Ishikawa (cell line): ENCODE measurements around the gene DNM2.
A peak's percentile ranks its signal among the peaks of the same experiment; 100 is the strongest.

Source experiments
- CEBPB ChIP-seq: IDR thresholded peaks from 2 replicates; pipeline ENCODE4 v1.6.1; 2012
- CREB1 ChIP-seq: IDR thresholded peaks from 2 replicates; pipeline ENCODE4 v1.6.1; 2012; ENCODE audit warnings: low read depth
- EGR1 ChIP-seq: IDR thresholded peaks from 2 replicates; pipeline ENCODE4 v1.6.1; 2012
- EP300 ChIP-seq: IDR thresholded peaks from 2 replicates; pipeline ENCODE4 v1.6.1; 2012; ENCODE audit warnings: borderline replicate concordance
- FOXM1 ChIP-seq: IDR thresholded peaks from 2 replicates; pipeline ENCODE4 v1.6.1; 2012; ENCODE audit warnings: low read depth, borderline replicate concordance
- MAX ChIP-seq: IDR thresholded peaks from 2 replicates; pipeline ENCODE4 v1.6.1; 2012
- NFIC ChIP-seq: IDR thresholded peaks from 2 replicates; pipeline ENCODE4 v1.6.1; 2012
- RAD21 ChIP-seq: IDR thresholded peaks from 2 replicates; pipeline ENCODE4 v1.6.1; 2012; ENCODE audit warnings: low read depth
- REST ChIP-seq: IDR thresholded peaks from 2 replicates; pipeline ENCODE4 v1.6.1; 2012; ENCODE audit warnings: low read depth, mild to moderate bottlenecking
- TAF1 ChIP-seq: IDR thresholded peaks from 2 replicates; pipeline ENCODE4 v1.6.1; 2012; ENCODE audit warnings: low read depth, mild to moderate bottlenecking
- TCF12 ChIP-seq: IDR thresholded peaks from 2 replicates; pipeline ENCODE4 v1.6.1; 2012; ENCODE audit warnings: low read depth
- TEAD4 ChIP-seq: IDR thresholded peaks from 2 replicates; pipeline ENCODE4 v1.6.1; 2012
- USF1 ChIP-seq: IDR thresholded peaks from 2 replicates; pipeline ENCODE4 v1.6.1; 2012
- YY1 ChIP-seq: IDR thresholded peaks from 2 replicates; pipeline ENCODE4 v1.6.1; 2012; ENCODE audit warnings: low read depth
- ZBTB7A ChIP-seq: IDR thresholded peaks from 2 replicates; pipeline ENCODE4 v1.6.1; 2012; ENCODE audit warnings: low read depth

DNM2 gene

GRCh38 chr19:10871711-10872545, 154.0 kb downstream of the DNM2 start:
- TF ChIP-seq ZBTB7A = peak; percentile 83
- TF ChIP-seq MAX = peak; percentile 49; the same call in 1 of the 2 replicates
- TF ChIP-seq EGR1 = peak; percentile 82
- TF ChIP-seq CREB1 = no peak

- TF ChIP-seq TEAD4 = no peak
- TF ChIP-seq MAX = peak; percentile 19; the same call in 1 of the 2 replicates
- TF ChIP-seq YY1 = no peak
Observed at GRCh38 chr19:10872546-10873107, 154.7 kb downstream of the DNM2 start.

GRCh38 chr19:10874024-10874423, 156.1 kb downstream of the DNM2 start:
- TF ChIP-seq NFIC (no peak), TCF12 (no peak), USF1 (no peak), FOXM1 (no peak), YY1 (no peak), MAX (no peak), TAF1 (no peak), RAD21 (no peak), EGR1 (no peak), ZBTB7A (no peak), REST (no peak), CREB1 (no peak), CEBPB (no peak), TEAD4 (no peak), EP300 (no peak)

- TF ChIP-seq CREB1 = no peak
- TF ChIP-seq ZBTB7A = no peak
- no peak for TF ChIP-seq FOXM1
- TF ChIP-seq YY1 = no peak
- TF ChIP-seq RAD21 = no peak
- TF ChIP-seq TAF1 = no peak
- no peak for TF ChIP-seq USF1
- no peak for TF ChIP-seq CEBPB
- no peak for TF ChIP-seq MAX
- no peak for TF ChIP-seq EGR1
- no peak for TF ChIP-seq REST
- TF ChIP-seq EP300 = no peak
- no peak for TF ChIP-seq TCF12
- TF ChIP-seq TEAD4 = no peak
- TF ChIP-seq NFIC = no peak
Observed at GRCh38 chr19:10876459-10877240, 158.8 kb downstream of the DNM2 start.

- TF ChIP-seq RAD21 (no peak), NFIC (no peak), CREB1 (no peak), USF1 (no peak), TAF1 (no peak), CEBPB (no peak)
Observed at GRCh38 chr19:10878253-10878652, 160.4 kb downstream of the DNM2 start.
